ENCODE measurements around the gene EHD2.
A peak's percentile ranks its signal among the peaks of the same experiment; 100 is the strongest.
"Not testable (repeated sequence)": the region's sequence is repeated elsewhere in the genome, so short reads cannot be mapped to it uniquely, and the experiment has no call there.

The EHD2 gene

DNA sequence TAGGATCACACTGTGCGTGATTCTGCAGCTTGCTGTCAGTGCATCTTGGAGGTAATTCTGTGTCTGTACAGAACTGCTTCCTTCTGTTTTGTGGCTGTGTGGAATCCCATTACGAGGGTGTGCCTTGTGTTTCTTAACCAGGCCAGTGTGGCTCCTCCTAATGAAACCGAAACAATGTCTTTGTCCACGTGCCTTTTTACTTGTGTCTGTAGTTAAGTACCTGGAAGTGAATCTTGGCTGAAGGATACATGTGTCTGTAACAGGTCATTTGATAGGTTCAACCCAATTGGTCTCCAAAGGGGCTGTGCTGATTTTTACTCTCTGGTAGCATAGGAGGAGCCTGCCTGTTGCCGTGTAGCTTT lies 45.2 kb downstream of the EHD2 start:
- TF ChIP-seq BHLHE40 (IDR thresholded peaks at IDR 0.05; ENCODE audit: borderline replicate concordance), result no peak
- no peak for TF ChIP-seq SP1 (IDR thresholded peaks at IDR 0.05)
- no peak for TF ChIP-seq FOXA1 (IDR thresholded peaks at IDR 0.05)
- TF ChIP-seq HDGF (IDR thresholded peaks at IDR 0.05; ENCODE audit: borderline replicate concordance), result no peak
- TF ChIP-seq ZNF384 (IDR thresholded peaks at IDR 0.05), result no peak
- no peak for TF ChIP-seq FOXK2 (IDR thresholded peaks at IDR 0.05)
- TF ChIP-seq SUZ12 (IDR thresholded peaks at IDR 0.05), result no peak
- CTCF ChIA-PET, result no interaction called here
- no peak for DNase-seq (ENCODE audit: extremely low spot score)
- POLR2A ChIA-PET, result no interaction called here

DNA sequence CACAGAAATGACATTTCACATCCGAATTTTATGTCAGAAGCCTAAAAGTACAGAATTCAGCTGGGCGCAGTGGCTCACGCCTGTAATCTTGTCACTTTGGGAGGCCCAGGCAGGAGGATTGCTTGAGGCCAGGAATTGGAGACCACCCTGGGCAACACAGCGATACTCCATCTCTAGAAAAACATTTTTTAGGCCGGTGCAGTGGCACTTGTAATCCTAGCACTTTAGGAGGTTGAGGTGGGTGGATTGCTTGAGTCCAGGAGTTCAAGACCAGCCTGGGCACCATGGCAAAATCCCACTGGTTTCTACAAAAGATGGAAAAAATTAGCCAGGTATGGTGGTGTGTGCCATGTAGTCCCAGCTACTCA lies 47.4 kb downstream of the EHD2 start:
- ChIA-PET POLR2A (no interaction called here), CTCF (interaction anchor here (0.7 kb wide), 1 partner anchor 425 kb away, joined by 4 read pairs; no protein-coding TSS in a partner anchor)
- DNase-seq (ENCODE audit: extremely low spot score), result no peak
- TF ChIP-seq SUZ12 (IDR thresholded peaks at IDR 0.05) (no peak), FOXK2 (IDR thresholded peaks at IDR 0.05) (no peak), FOXA1 (IDR thresholded peaks at IDR 0.05) (no peak), ZNF384 (IDR thresholded peaks at IDR 0.05) (no peak), NFRKB (IDR thresholded peaks at IDR 0.05) (no peak), ELF4 (IDR thresholded peaks at IDR 0.05) (no peak)
- TF ChIP-seq, protein P1, sequence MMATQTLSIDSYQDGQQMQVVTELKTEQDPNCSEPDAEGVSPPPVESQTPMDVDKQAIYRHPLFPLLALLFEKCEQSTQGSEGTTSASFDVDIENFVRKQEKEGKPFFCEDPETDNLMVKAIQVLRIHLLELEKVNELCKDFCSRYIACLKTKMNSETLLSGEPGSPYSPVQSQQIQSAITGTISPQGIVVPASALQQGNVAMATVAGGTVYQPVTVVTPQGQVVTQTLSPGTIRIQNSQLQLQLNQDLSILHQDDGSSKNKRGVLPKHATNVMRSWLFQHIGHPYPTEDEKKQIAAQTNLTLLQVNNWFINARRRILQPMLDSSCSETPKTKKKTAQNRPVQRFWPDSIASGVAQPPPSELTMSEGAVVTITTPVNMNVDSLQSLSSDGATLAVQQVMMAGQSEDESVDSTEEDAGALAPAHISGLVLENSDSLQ (IDR thresholded peaks at IDR 0.05), result no peak

DNA sequence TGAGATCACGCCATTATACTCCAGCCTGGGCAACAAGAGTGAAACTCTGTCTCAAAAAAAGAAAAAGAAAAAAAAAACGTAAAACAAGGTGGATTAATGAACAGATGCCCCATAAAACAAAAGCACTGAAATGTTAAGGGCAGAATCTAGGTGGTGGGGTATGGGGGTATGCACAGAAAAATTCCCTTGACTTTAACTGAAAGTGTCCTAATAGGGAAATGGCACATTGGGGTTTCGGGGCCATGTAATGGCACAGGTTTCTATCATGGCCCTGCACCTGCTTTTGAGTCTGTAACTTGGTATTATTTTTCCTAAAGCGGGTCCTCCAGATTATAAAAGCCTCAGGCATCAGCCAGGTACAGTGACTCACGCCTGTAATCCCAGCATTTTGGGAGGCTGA lies 48.3 kb downstream of the EHD2 start:
- CTCF ChIA-PET, result no interaction called here
- TF ChIP-seq FOXK2 (IDR thresholded peaks at IDR 0.05), result no peak
- TF ChIP-seq LEF1 (IDR thresholded peaks at IDR 0.05; ENCODE audit: borderline replicate concordance), result no peak
- no peak for TF ChIP-seq FOXM1 (IDR thresholded peaks at IDR 0.05; ENCODE audit: borderline replicate concordance)
- no peak for TF ChIP-seq ZNF384 (IDR thresholded peaks at IDR 0.05)
- no peak for TF ChIP-seq SP1 (IDR thresholded peaks at IDR 0.05)
- no peak for TF ChIP-seq ELF4 (IDR thresholded peaks at IDR 0.05)
- no peak for TF ChIP-seq SUZ12 (IDR thresholded peaks at IDR 0.05)
- TF ChIP-seq ARNT (IDR thresholded peaks at IDR 0.05), result no peak
- no peak for TF ChIP-seq FOXA1 (IDR thresholded peaks at IDR 0.05)
- no peak for TF ChIP-seq HDGF (IDR thresholded peaks at IDR 0.05; ENCODE audit: borderline replicate concordance)
- TF ChIP-seq CTBP1 (IDR thresholded peaks at IDR 0.05; ENCODE audit: borderline replicate concordance), result no peak
- TF ChIP-seq BHLHE40 (IDR thresholded peaks at IDR 0.05; ENCODE audit: borderline replicate concordance), result no peak
- DNase-seq (ENCODE audit: extremely low spot score), result no peak
- POLR2A ChIA-PET, result no interaction called here

DNA sequence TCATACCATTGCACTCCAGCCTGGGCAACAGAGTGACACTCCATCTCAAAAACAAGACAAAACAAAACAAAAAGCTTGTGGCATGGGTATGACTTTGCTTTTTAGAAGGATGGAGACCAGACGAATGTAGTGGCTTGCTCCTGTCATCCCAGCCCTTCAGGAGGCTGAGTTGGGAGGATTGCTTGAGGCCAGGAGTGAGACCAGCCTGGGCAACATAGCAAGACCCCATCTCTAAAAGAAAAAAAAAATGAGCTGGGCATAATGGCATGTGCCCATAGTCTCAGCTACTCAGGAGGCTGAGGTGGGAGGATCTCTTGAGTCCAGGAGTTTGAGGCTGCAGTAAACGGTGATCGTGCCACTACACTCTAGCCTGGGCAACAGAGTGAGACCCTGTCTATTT lies 48.9 kb downstream of the EHD2 start:
- DNase-seq (ENCODE audit: extremely low spot score), result no peak
- ChIA-PET POLR2A (no interaction called here), CTCF (no interaction called here)
- TF ChIP-seq TARDBP (IDR thresholded peaks at IDR 0.05) (no peak), SUZ12 (IDR thresholded peaks at IDR 0.05) (no peak), CTBP1 (IDR thresholded peaks at IDR 0.05; ENCODE audit: borderline replicate concordance) (no peak), FOXK2 (IDR thresholded peaks at IDR 0.05) (no peak), L3MBTL2 (conservative IDR thresholded peaks at IDR 0.05) (no peak), LEF1 (IDR thresholded peaks at IDR 0.05; ENCODE audit: borderline replicate concordance) (no peak), FOXA1 (IDR thresholded peaks at IDR 0.05) (no peak), SP1 (IDR thresholded peaks at IDR 0.05) (no peak), ZNF384 (IDR thresholded peaks at IDR 0.05) (no peak), FOXM1 (IDR thresholded peaks at IDR 0.05; ENCODE audit: borderline replicate concordance) (no peak), BHLHE40 (IDR thresholded peaks at IDR 0.05; ENCODE audit: borderline replicate concordance) (no peak), ELF4 (IDR thresholded peaks at IDR 0.05) (no peak), ARNT (IDR thresholded peaks at IDR 0.05) (no peak), HDGF (IDR thresholded peaks at IDR 0.05; ENCODE audit: borderline replicate concordance) (no peak), NFRKB (IDR thresholded peaks at IDR 0.05) (no peak)
- TF ChIP-seq, protein P1 (IDR thresholded peaks at IDR 0.05), result no peak

DNA sequence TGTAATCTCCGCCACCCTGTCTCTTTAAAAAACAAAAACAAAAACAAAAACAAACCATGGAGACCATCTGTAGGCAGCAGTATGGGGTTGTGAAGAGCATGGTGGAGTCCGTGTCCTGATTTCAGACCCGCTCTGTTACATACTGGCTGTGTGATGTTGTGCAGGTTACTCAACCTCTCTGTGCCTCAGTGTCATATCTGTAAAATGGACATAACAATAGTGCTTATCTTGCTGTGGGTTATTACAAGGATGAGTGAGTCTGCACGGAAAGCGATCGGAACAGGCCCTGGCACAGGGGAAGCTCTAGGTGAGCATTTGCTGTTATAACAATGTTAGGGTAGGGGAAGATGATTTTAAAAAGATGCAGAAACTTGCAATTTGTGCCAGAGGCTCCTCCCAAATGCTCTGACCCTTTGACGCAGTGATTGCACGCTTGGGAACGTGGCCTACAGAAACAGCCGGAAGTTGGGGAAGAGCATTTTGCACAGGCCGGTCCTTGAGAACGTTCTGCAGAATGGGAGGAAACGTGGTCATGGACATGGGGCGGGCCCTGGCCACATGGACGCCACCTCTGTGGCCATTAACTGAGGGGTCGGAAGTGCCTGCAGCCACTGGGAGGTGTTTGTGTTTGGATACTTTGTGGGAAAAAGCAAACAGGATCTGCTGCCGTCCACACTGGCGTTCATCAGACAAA lies 49.5 kb downstream of the EHD2 start:
- TF ChIP-seq CTBP1 (IDR thresholded peaks at IDR 0.05; ENCODE audit: borderline replicate concordance), result no peak
- no peak for TF ChIP-seq TARDBP (IDR thresholded peaks at IDR 0.05)
- no peak for TF ChIP-seq NFRKB (IDR thresholded peaks at IDR 0.05)
- no peak for TF ChIP-seq FOXM1 (IDR thresholded peaks at IDR 0.05; ENCODE audit: borderline replicate concordance)
- TF ChIP-seq LEF1 (IDR thresholded peaks at IDR 0.05; ENCODE audit: borderline replicate concordance), result no peak
- TF ChIP-seq SUZ12 (IDR thresholded peaks at IDR 0.05), result no peak
- TF ChIP-seq SP1 (IDR thresholded peaks at IDR 0.05), result no peak
- TF ChIP-seq FOXK2 (IDR thresholded peaks at IDR 0.05), result no peak
- DNase-seq (ENCODE audit: extremely low spot score), result no peak
- ChIA-PET CTCF (no interaction called here), POLR2A (no interaction called here)

DNA sequence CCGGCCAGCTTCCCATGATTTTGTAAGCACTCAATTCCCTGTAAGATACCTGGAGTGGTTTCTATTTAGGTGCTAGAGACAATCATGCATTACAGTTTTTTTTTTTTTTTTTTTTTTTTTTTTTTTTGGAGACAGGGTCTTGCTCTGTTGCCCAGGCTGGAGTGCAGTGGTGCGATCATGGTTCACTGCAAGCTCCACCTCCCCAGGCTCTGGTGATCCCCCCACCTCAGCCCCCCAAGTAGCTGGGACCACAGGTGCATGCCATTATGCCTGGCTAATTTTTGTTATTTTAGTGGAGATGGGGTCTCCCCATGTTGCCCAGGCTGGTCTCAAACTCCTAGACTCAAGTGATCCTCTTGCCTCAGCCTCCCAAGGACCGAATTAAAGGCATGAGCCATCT lies 51.5 kb downstream of the EHD2 start:
- DNase-seq (ENCODE audit: extremely low spot score); POLR2A ChIA-PET: not testable (repeated sequence)
- CTCF ChIA-PET, result interaction anchor here (0.6 to 1.6 kb wide), 4 partner anchors 24 to 336 kb away, joined by 3 to 15 read pairs (median 4); no protein-coding TSS in a partner anchor

DNA sequence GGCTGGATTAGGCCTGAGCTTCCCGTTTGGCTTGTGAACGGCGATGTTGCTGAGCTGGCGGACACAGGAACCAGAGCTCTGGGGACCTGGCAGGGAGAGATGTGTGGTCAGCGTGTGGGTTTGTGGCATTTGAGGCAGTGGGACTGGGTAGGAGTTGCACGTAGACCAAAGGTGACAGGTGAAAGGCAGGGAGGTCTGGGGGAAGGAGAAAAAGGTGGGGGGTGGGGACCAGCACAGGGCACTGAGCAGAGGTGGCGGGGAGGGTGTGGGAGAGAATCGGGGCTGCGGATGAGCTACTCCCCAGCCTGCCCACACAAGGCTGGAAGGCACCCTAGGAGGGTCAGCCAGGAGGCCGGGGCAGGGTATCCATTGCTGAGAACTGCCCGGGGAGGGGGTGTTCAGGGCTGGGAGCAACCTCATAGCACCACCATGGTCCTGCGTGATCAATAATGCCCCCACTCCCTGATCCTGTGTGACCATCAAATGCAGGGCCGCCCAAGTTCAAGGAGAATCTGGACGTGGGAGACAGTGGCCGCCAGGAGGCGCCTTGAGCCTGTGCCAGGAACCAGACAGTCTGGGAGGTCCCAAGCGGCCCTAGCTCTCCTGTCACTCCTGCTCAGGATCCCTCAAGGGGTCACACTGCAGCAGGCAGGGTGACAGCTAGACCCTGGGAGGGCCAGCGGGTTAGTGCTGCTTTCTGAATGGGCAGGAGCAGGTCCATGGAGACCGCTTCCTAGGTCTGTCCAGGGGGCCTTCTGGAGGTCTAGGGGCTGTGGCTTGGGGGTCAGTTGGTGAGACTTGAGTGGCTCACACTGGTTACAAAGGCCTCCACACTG lies 52.5 kb downstream of the EHD2 start:
- TF ChIP-seq CTBP1 (IDR thresholded peaks at IDR 0.05; ENCODE audit: borderline replicate concordance) (no peak), ARNT (IDR thresholded peaks at IDR 0.05) (no peak), FOXK2 (IDR thresholded peaks at IDR 0.05) (no peak), TARDBP (IDR thresholded peaks at IDR 0.05) (no peak), NFRKB (IDR thresholded peaks at IDR 0.05) (no peak), ELF4 (IDR thresholded peaks at IDR 0.05) (no peak), ZNF384 (IDR thresholded peaks at IDR 0.05) (no peak)
- TF ChIP-seq, protein P1 (IDR thresholded peaks at IDR 0.05), result peak; percentile 78
- POLR2A ChIA-PET, result no interaction called here
- CTCF ChIA-PET, result interaction anchor here (0.6 to 1.6 kb wide), 8 partner anchors 16 to 663 kb away, joined by 3 to 15 read pairs (median 4); partner anchors contain the start of gene EHD2
- DNase-seq (ENCODE audit: extremely low spot score), result peak; percentile 74

All from HEK293T (cell line).